Measurements from ENCODE around the gene SPOP.

SPOP gene

DNA sequence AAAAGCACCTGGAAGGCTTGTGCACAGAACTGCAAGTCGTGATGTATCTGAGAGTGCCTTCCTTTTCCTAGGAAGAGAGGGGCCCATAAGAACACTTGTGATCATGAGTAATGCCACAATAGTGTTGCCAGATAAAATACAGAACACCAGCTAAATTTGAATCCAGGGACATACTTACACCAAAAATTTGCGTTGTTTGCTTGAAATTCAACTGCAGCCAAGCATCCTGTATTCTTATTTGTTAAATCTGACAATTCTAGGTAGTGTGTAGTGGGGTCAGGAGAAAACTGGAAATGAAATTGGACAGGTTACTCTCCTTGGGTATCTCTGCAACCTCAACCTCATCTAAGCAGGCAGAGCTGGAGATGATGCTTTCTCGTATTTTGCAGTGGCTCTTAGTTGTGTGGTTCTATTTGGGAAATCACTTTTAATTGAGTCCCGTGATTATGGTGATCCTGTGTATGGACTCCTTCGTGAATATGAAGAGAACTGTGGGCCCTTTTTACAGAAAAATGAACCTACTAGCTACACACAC lies 17.9 kb upstream of the SPOP start:
- no peak overlapping the region for H3K4me3 ChIP-seq (ENCODE audit: low read length)
- no peak for DNase-seq (ENCODE audit: low read depth)
- TF ChIP-seq, protein P1, sequence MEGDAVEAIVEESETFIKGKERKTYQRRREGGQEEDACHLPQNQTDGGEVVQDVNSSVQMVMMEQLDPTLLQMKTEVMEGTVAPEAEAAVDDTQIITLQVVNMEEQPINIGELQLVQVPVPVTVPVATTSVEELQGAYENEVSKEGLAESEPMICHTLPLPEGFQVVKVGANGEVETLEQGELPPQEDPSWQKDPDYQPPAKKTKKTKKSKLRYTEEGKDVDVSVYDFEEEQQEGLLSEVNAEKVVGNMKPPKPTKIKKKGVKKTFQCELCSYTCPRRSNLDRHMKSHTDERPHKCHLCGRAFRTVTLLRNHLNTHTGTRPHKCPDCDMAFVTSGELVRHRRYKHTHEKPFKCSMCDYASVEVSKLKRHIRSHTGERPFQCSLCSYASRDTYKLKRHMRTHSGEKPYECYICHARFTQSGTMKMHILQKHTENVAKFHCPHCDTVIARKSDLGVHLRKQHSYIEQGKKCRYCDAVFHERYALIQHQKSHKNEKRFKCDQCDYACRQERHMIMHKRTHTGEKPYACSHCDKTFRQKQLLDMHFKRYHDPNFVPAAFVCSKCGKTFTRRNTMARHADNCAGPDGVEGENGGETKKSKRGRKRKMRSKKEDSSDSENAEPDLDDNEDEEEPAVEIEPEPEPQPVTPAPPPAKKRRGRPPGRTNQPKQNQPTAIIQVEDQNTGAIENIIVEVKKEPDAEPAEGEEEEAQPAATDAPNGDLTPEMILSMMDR (conservative IDR thresholded peaks at IDR 0.05; ENCODE audit: low read length): no peak

DNA sequence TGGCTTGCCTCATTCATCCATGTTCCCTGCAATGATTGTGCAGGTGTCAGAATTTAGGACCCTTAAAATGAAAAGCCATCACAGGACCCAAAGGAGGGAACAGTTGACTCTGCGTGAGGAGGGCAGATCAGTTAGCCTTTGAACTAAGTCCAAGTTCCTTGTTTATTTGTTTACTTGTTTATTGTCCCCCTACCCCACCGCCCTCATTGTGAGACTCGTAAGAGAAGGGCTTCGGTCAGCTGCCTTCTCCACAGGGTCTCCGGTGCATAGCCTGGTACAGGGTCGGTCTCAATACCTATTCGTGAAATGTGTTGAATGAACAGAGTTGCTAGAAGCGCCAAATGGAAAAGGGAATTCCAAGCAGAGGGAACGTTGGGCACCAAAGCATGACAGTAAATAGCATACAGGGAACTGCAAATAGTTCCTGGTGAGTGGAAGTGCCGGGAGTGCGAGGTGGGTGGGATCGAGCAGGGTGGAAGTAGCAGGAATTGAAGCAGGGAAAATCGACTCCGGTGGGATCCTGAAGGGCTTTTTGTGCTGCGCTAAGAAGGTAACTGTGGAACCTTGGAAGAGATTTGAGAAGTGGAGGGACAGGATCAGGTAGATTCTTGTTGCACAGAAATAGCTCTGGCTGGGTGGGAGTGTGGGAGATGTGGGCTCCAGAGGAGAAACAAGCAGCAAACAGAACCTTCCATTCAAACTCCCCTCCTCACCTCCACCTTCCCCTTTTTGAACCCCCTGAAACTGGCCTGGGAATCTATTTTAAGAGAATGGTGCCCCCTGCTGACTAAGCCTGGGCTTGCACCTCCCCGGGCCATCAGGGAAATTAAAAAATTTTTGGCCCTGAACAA lies 17.2 kb upstream of the SPOP start:
- TF ChIP-seq, protein P1 (conservative IDR thresholded peaks at IDR 0.05; ENCODE audit: low read length): peak; percentile 91
- no peak overlapping the region for H3K4me3 ChIP-seq (ENCODE audit: low read length)
- DNase-seq (ENCODE audit: low read depth): peak; percentile 16

DNA sequence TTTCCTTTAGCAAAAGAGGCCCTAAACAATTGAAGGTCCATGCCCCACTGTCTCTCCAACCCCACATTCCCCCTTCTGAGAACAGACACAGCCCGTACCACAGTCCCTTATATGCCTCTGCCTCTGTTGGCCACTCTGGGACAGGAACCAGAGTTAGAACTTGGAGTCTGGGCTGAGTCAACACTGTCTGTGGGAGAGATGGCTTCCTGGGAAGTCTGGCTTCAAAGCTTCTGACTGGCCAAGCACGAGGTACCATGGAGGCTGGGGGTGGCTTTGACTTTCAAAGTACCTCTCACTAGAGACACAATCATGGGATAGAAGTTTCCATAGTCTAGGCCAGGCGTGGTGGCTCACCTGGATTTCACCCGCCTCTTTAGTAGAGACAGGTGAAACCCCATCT lies 14.9 kb upstream of the SPOP start:
- H3K4me3 ChIP-seq (ENCODE audit: low read length): no peak overlapping the region
- no peak for DNase-seq (ENCODE audit: low read depth)
- TF ChIP-seq, protein P1 (conservative IDR thresholded peaks at IDR 0.05; ENCODE audit: low read length): no peak

DNA sequence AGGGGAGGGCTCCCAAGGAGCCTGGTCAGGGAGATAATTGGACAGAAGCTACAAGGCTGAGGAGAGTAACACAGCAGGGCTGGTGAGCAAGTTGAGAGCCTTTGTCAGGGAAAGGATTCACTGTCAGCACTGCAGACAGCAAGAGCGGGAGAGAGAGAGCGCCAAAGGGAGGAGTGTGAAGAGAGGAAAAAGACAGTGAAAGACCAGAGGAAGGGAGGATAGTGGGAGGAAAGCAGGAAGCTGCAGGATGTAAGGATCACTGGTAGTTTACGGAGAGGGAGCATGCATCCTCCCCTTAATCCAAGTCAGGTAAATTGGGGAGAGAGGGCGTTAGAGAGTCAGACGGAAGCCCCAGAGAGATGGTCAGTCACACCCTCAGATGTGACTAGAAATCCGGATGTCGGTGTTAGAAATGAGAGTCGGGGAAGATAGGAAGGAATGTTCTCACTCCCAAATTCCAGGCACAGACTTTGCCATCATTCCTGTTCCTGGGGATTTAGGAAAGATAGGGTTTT lies 13.8 kb upstream of the SPOP start:
- TF ChIP-seq, protein P1 (conservative IDR thresholded peaks at IDR 0.05; ENCODE audit: low read length): no peak
- DNase-seq (ENCODE audit: low read depth): no peak

DNA sequence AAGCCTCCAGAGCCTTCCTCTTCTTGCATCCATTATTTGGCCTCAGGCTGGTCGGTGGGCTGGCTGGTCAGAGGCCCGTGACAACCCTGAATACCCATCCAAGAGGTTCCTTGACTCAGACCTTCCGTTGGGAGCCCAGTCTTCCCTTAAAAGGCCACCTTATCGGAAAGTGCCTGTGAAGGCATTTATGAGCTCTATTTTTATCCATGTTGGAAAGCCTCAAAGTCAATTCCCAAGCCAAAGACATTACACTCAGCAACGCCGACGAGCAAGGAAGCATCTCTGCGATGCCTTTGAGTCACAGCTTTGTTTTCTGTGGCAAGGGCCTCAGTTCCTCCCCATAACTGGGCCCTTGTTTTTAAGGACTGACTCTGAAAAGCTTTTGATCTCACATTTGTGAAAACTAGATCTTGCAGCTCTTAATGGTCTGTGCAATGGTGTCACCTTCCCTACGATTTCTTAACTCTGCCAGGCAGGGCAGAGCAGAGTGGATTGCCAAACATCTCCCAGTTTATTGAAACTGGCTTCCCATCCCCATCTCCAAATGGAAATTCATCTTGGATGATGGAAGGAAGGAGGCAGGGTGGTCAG lies 13.3 kb upstream of the SPOP start:
- H3K4me3 ChIP-seq (ENCODE audit: low read length): no peak overlapping the region
- DNase-seq (ENCODE audit: low read depth): no peak
- TF ChIP-seq, protein P1 (conservative IDR thresholded peaks at IDR 0.05; ENCODE audit: low read length): no peak

More for the DNA sequence above, 13.8 kb upstream of the SPOP start:
- H3K4me3 ChIP-seq (ENCODE audit: low read length): no peak overlapping the region

DNA sequence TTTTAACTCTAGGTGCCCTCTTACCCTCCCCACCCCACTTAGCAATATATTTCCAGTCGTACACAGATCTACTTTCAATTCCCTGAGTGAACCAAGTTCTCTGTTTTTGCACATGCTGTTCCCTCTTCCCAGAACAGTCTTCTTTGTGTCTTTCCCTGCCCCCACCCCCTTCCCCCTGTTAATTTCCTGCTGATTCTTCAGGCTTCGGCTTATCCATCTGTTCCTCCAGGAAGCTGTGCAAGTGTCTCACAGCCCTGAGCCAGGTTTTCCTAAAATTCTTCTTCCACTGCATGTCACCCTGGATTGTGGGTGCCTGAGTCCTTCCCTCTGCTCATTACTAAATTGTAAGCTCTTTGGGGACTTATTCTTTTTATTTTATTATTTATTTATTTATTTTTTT lies 12.4 kb upstream of the SPOP start:
- no peak for DNase-seq (ENCODE audit: low read depth)
- no peak overlapping the region for H3K4me3 ChIP-seq (ENCODE audit: low read length)
- TF ChIP-seq, protein P1 (conservative IDR thresholded peaks at IDR 0.05; ENCODE audit: low read length): no peak

Data from AG10803 (cell line).